GM12878 (cell line): ENCODE data around the gene PARP4. TPM values are rescaled to one million over a fixed set of nuclear protein-coding genes. Genes with fewer than 3 reads are reported as not detected.

Experiments used
- ATAC-seq: fragments of 200-7000 bp; cut with Tn5 transposase; 3 replicates; pipeline ENCODE4 v1.9.1; 2020; ENCODE audit warnings: mild to moderate bottlenecking, moderate library complexity
- BruUV-seq: library from RNA; stranded (reverse); fragments of 400-500 nt; replicated peaks from 2 replicates; lab custom pipeline; 2021; lab: Mats Ljungman, UMichigan
- CTCF ChIA-PET: fragments of 300-600 bp; sonication (Branson Sonifier 250); formaldehyde crosslinking; extraction: SDS; loops from one replicate; lab custom pipeline; 2021; ENCODE audit warnings: inconsistent platforms; lab: Yijun Ruan, JAX
- POLR2A ChIA-PET: fragments of 350-600 bp; formaldehyde crosslinking; extraction: SDS; loops from one replicate; lab custom pipeline; 2021; ENCODE audit warnings: inconsistent platforms; lab: Charles Lee
- RAD21 ChIA-PET: fragments of 300-600 bp; sonication (Branson Sonifier 250); formaldehyde crosslinking; loops from one replicate; lab custom pipeline; 2023; ENCODE audit warnings: antibody characterized with exemption; ENCODE audit not compliant: unreplicated experiment; lab: Charles Lee
- SMC1A ChIA-PET: fragments of 300-600 bp; sonication (Branson Sonifier 250); formaldehyde crosslinking; loops from one replicate; lab custom pipeline; 2023; ENCODE audit not compliant: unreplicated experiment, uncharacterized antibody; lab: Charles Lee
- DNase-seq: peaks from one replicate; pipeline ENCODE4 v3.0.0-alpha.2; 2011; ENCODE audit warnings: low read depth, low spot score
- FAIRE-seq: peaks from 3 replicates; lab custom pipeline; 2011; peaks lifted over from hg19 to GRCh38; lab: Jason Lieb, UNC
- H2AFZ ChIP-seq: 2 replicates; pipeline ENCODE4 v1.6.0; 2011; ENCODE audit warnings: low read depth, low read length, control low read depth; ENCODE audit not compliant: control insufficient read depth
- H3K27ac ChIP-seq: 2 replicates; pipeline ENCODE4 v1.5.1; 2011; ENCODE audit warnings: control low read depth; ENCODE audit not compliant: control insufficient read depth, insufficient read depth
- H3K27me3 ChIP-seq, 2 experiments: replicated peaks in 1 of 2; 2 replicates each; pipeline versions ENCODE4 v1.6.0 to v1.6.1; 2011; ENCODE audit warnings: low read length in 1 of 2; ENCODE audit not compliant: control insufficient read depth in 2 of 2, insufficient read depth in 2 of 2
- H3K36me3 ChIP-seq, 2 experiments: 2 replicates each; pipeline ENCODE4 v1.5.1; 2011; ENCODE audit warnings: low read length in 1 of 2; ENCODE audit not compliant: control insufficient read depth in 2 of 2, insufficient read depth in 2 of 2
- H3K4me1 ChIP-seq: 2 replicates; pipeline ENCODE4 v1.6.1; 2011; ENCODE audit warnings: mild to moderate bottlenecking, low read length, moderate library complexity, mixed read lengths; ENCODE audit not compliant: control insufficient read depth, insufficient read depth
- H3K4me2 ChIP-seq: 2 replicates; pipeline ENCODE4 v1.6.0; 2011; ENCODE audit warnings: control low read depth; ENCODE audit not compliant: control insufficient read depth, insufficient read depth
- H3K4me3 ChIP-seq: fragments of 200-600 bp; sonication (generic); 2 replicates; pipeline ENCODE4 v1.5.1; 2016
- H3K79me2 ChIP-seq: 2 replicates; pipeline ENCODE4 v1.6.0; 2011; ENCODE audit warnings: low read length; ENCODE audit not compliant: control insufficient read depth, insufficient read depth
- H3K9ac ChIP-seq: 2 replicates; pipeline ENCODE4 v1.8.0; 2011; ENCODE audit warnings: low read length, control low read depth, mixed read lengths; ENCODE audit not compliant: control insufficient read depth, insufficient read depth
- H3K9me3 ChIP-seq: replicated peaks from 3 replicates; pipeline ENCODE4 v1.5.1; 2011; ENCODE audit warnings: mild to moderate bottlenecking, low read length; ENCODE audit not compliant: control insufficient read depth, insufficient read depth
- H4K20me1 ChIP-seq: 2 replicates; pipeline ENCODE4 v1.6.0; 2011; ENCODE audit not compliant: control insufficient read depth, insufficient read depth
- BHLHE40 ChIP-seq, 2 experiments: fragments of 450-650 bp in 1 of 2; IDR thresholded peaks; 2 replicates each; pipeline ENCODE4 v1.6.1; 2011 to 2017; ENCODE audit warnings: low read depth in 2 of 2, borderline replicate concordance in 1 of 2, improper control_type of control experiment in 1 of 2, low read length in 1 of 2, mild to moderate bottlenecking in 1 of 2
- CBX5 ChIP-seq: sonication (generic); IDR thresholded peaks from 2 replicates; pipeline ENCODE4 v1.6.1; 2016; ENCODE audit warnings: low read depth, moderate library complexity, mild to moderate bottlenecking, inconsistent platforms
- IKZF2 ChIP-seq, 2 experiments: fragments of 450-650 bp; IDR thresholded peaks; 2 replicates each; pipeline ENCODE4 v1.6.1; 2017; ENCODE audit warnings: mild to moderate bottlenecking in 2 of 2, moderate library complexity in 2 of 2
- LARP7 ChIP-seq: fragments of 450-650 bp; IDR thresholded peaks from 2 replicates; pipeline ENCODE4 v1.6.1; 2017; ENCODE audit warnings: mild to moderate bottlenecking
- NR2C1 ChIP-seq: fragments of 450-650 bp; IDR thresholded peaks from 2 replicates; pipeline ENCODE4 v1.6.1; 2017; ENCODE audit warnings: antibody characterized with exemption, mild to moderate bottlenecking, moderate library complexity
- TBL1XR1 ChIP-seq: IDR thresholded peaks from 2 replicates; pipeline ENCODE4 v1.6.1; 2012; ENCODE audit warnings: low read depth, low read length, improper control_type of control experiment
- YY1 ChIP-seq: IDR thresholded peaks from 2 replicates; pipeline ENCODE4 v1.6.1; 2011; ENCODE audit warnings: low read depth, mild to moderate bottlenecking, low read length
- WGBS: methylation state at CpG from one replicate; pipeline ENCODE4 v1.1.6; 2016; ENCODE audit warnings: low lambda C conversion rate; ENCODE audit not compliant: insufficient replicate concordance, insufficient coverage; ENCODE audit errors: missing lambda C conversion rate; 5-methylcytosine and 5-hydroxymethylcytosine counted together
- in situ Hi-C: fragments of 300-500 bp; cut with MboI; formaldehyde crosslinking; loops from 9 replicates; pipeline ENCODE4 v1.14.3; 2018; ENCODE audit warnings: mixed read lengths
- intact Hi-C: fragments of 100-400 bp; cut with micrococcal nuclease; formaldehyde crosslinking; loops from one replicate; pipeline ENCODE4 v1.14.2; 2022; ENCODE audit not compliant: unreplicated experiment
- polyA plus RNA-seq, 11 experiments: library from polyadenylated mRNA; depleted of rRNA in 4 of 11; unstranded in 6 of 11; stranded (reverse) in 5 of 11; fragments of >200 nt; fragmentation: Nextera tagmentation in 4 of 11; fragmentation: Illumina TruSeq in 1 of 11; extraction: Ambion mirVana in 4 of 11; extraction: Trizol in 1 of 11; gene quantifications; 1 replicate in 1 of 11; 2 replicates in 10 of 11; pipeline versions ENCODE4 v1.2.1 to v1.2.3, GENCODE V29; 2011 to 2016; ENCODE audit warnings: inconsistent platforms in 2 of 11, missing spikeins in 2 of 11, low read depth in 1 of 11
- total RNA-seq, 4 experiments: library from RNA; depleted of rRNA in 3 of 4; stranded (reverse); fragments of >200 nt in 3 of 4; fragmentation: Illumina TruSeq in 1 of 4; extraction: Trizol in 1 of 4; gene quantifications; 2 replicates each; pipeline versions ENCODE4 v1.2.1 to v1.2.3, GENCODE V29; 2013 to 2021
- TF ChIP-seq, protein P1 (sequence below): fragments of 450-650 bp; IDR thresholded peaks from 2 replicates; pipeline ENCODE4 v1.6.1; 2017; ENCODE audit warnings: mild to moderate bottlenecking, moderate library complexity

The PARP4 gene
- total and polyA plus RNA-seq, 10 of the 15 experiments (the other 5 are each of a cell fraction or from before 2014, with no cell fraction given): 12.8 to 52.6 (median 46.1) TPM

DNA sequence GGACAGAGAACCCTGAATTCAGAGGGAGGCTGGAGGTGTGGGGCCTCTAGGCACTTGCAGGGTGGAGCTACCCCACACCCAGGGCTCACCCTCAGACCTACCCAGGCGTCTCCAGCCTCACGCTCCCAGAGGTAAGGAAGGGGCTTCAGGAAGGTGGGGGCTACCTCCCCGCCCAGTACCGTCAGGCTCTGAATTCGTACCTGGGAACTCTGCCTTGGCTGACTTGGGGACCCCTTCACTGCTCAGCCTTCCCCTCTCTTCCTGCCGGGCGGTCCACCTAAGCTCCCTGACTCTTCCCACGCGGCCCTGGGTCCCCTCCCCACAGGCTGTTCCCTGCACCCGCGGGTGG is 28.5 kb upstream of the PARP4 start:
- Histone ChIP-seq H3K9ac (no peak overlapping the region), H3K4me1 (no peaks in the 10 kb centered on the region), H3K27ac (no peak overlapping the region), H4K20me1 (no peaks in the 10 kb centered on the region), H3K36me3 (no peaks in the 10 kb centered on the region), H2AFZ (no peak overlapping the region), H3K79me2 (no peaks in the 10 kb centered on the region), H3K27me3 (peaks cover 3% of the 10 kb centered on the region in 2 experiments; a peak in 3 of 4 replicates), H3K4me3 (no peak overlapping the region), H3K9me3 (no peaks in the 10 kb centered on the region), H3K4me2 (peak overlapping the region; percentile 64; the same call in 1 of the 2 replicates)
- 57% methylated on average over 9 of the region's 11 CpGs for WGBS
- intact Hi-C loops: no loop called here
- ChIA-PET SMC1A (no interaction called here), RAD21 (no interaction called here), POLR2A (no interaction called here), CTCF (no interaction called here)
- DNase-seq (no peak), ATAC-seq (no peak; the same call in 2 of the 3 replicates), FAIRE-seq (no peak)
- TF ChIP-seq YY1 (no peak), BHLHE40 (IDR thresholded peaks at IDR 0.05; ENCODE audit: borderline replicate concordance in 1 of 2, low read depth in 2 of 2, low read length in 1 of 2) (no peak), CBX5 (no peak), IKZF2 (IDR thresholded peaks at IDR 0.05) (no peak), NR2C1 (no peak), TBL1XR1 (no peak), LARP7 (no peak)
- TF ChIP-seq, protein P1, sequence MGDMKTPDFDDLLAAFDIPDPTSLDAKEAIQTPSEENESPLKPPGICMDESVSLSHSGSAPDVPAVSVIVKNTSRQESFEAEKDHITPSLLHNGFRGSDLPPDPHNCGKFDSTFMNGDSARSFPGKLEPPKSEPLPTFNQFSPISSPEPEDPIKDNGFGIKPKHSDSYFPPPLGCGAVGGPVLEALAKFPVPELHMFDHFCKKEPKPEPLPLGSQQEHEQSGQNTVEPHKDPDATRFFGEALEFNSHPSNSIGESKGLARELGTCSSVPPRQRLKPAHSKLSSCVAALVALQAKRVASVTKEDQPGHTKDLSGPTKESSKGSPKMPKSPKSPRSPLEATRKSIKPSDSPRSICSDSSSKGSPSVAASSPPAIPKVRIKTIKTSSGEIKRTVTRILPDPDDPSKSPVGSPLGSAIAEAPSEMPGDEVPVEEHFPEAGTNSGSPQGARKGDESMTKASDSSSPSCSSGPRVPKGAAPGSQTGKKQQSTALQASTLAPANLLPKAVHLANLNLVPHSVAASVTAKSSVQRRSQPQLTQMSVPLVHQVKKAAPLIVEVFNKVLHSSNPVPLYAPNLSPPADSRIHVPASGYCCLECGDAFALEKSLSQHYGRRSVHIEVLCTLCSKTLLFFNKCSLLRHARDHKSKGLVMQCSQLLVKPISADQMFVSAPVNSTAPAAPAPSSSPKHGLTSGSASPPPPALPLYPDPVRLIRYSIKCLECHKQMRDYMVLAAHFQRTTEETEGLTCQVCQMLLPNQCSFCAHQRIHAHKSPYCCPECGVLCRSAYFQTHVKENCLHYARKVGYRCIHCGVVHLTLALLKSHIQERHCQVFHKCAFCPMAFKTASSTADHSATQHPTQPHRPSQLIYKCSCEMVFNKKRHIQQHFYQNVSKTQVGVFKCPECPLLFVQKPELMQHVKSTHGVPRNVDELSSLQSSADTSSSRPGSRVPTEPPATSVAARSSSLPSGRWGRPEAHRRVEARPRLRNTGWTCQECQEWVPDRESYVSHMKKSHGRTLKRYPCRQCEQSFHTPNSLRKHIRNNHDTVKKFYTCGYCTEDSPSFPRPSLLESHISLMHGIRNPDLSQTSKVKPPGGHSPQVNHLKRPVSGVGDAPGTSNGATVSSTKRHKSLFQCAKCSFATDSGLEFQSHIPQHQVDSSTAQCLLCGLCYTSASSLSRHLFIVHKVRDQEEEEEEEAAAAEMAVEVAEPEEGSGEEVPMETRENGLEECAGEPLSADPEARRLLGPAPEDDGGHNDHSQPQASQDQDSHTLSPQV: no peak
- no TSS peak for BruUV-seq
- in situ Hi-C loops: no loop called here
